ENCODE measurements around the gene NUDT7.

The NUDT7 gene

GRCh38 chr16:77722309-77723107 is at the start of gene NUDT7:
Gene NUDT7, plus strand, starts transcription at chr16:77722514. Its CDS starts 69 bp downstream, at chr16:77722583.
- DNase-seq = peak; percentile 95 to 100

GRCh38 chr16:77674888-77675287 is 47.4 kb upstream of the NUDT7 start:
- no peak for DNase-seq

GRCh38 chr16:77675464-77676324 is 46.6 kb upstream of the NUDT7 start:
- peak; percentile 25 to 29 for DNase-seq

GRCh38 chr16:77677129-77677528 is 45.2 kb upstream of the NUDT7 start:
- DNase-seq = no peak

- DNase-seq = no peak
Observed at GRCh38 chr16:77679391-77679790, 42.9 kb upstream of the NUDT7 start.

GRCh38 chr16:77679901-77680300 is 42.4 kb upstream of the NUDT7 start:
- DNase-seq = no peak

- DNase-seq = no peak
Observed at GRCh38 chr16:77680496-77680895, 41.8 kb upstream of the NUDT7 start.

GRCh38 chr16:77682586-77682985 is 39.7 kb upstream of the NUDT7 start:
- no peak for DNase-seq

- DNase-seq = no peak
Observed at GRCh38 chr16:77683397-77684180, 38.7 kb upstream of the NUDT7 start.

GRCh38 chr16:77684181-77684526 is 38.2 kb upstream of the NUDT7 start:
- no peak for DNase-seq

- DNase-seq = no peak
Observed at GRCh38 chr16:77686385-77686784, 35.9 kb upstream of the NUDT7 start.

- no peak for DNase-seq
Observed at GRCh38 chr16:77689971-77690370, 32.3 kb upstream of the NUDT7 start.

- no peak for DNase-seq
Observed at GRCh38 chr16:77690416-77690815, 31.9 kb upstream of the NUDT7 start.

- DNase-seq = no peak
Observed at GRCh38 chr16:77692612-77693011, 29.7 kb upstream of the NUDT7 start.

- DNase-seq = no peak
Observed at GRCh38 chr16:77696149-77696548, 26.2 kb upstream of the NUDT7 start.

GRCh38 chr16:77700846-77701245 is 21.5 kb upstream of the NUDT7 start:
- DNase-seq = no peak

- no peak for DNase-seq
Observed at GRCh38 chr16:77705351-77705750, 17.0 kb upstream of the NUDT7 start.

GRCh38 chr16:77711179-77711578 is 11.1 kb upstream of the NUDT7 start:
- DNase-seq = no peak

GRCh38 chr16:77711775-77712174 is 10.5 kb upstream of the NUDT7 start:
- no peak for DNase-seq

GRCh38 chr16:77715145-77715544 is 7.2 kb upstream of the NUDT7 start:
- DNase-seq = no peak

- no peak for DNase-seq
Observed at GRCh38 chr16:77721752-77722308, 484 bp upstream of the NUDT7 start.

- no peak for DNase-seq
Observed at GRCh38 chr16:77723108-77723514, 797 bp downstream of the NUDT7 start.

GRCh38 chr16:77724174-77724573 is 1.9 kb downstream of the NUDT7 start:
- no peak for DNase-seq

Data from stimulated activated CD4-positive, alpha-beta T cell treated with anti-CD3 and anti-CD28 coated beads, Interleukin-4, amount 100 ng/mL, for 4 hours (primary cell).